NCI-H187 treated with DMSO at 0.1 percent for 48 hours (cell line): ENCODE results near the gene MYH16.
"Not testable (repeated sequence)": the region's sequence is repeated elsewhere in the genome, so short reads cannot be mapped to it uniquely, and the experiment has no call there.

ENCODE experiments used
- DNase-seq: peaks from one replicate; lab custom pipeline; 2025; lab: John Stamatoyannopoulos, UW

Gene MYH16

DNA sequence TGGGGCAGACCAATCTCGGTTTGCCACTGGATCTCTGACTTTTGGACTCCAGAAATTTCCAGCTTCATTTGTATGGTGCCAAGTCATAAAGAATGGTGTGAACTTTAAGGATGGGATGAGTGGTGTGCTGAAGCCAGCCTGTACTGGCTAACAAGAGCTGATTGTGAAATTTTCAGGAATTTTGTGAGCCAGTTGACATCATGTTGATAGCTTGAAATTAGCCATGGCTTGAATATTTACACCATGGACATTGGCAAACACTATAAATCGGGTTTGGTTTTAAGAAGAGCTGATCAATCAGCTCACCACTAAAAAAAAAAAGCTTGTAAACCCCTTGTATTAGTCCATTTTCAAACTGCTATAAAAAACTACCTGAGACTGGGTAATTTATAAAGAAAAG, 14.1 kb upstream of the MYH16 start:
- DNase-seq: no peak

DNA sequence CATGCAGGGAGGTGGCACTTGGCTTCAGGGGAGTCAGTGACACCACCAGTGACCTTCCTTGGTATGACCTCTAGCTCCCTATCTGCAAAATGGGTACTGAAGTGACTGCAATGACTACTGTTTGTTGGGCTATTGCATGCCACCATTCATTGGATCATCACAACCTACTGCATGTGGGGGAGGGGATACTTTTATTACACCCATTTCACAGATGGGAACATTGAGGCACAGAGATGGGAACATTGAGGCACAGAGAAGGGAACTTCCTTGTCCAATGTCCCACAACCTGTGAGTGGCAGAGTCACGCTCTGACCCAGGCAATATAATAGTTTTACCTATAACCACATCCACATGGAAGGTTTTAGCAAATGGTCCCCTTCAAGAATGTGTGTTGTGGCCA, 12.2 kb upstream of the MYH16 start:
- DNase-seq: no peak

DNA sequence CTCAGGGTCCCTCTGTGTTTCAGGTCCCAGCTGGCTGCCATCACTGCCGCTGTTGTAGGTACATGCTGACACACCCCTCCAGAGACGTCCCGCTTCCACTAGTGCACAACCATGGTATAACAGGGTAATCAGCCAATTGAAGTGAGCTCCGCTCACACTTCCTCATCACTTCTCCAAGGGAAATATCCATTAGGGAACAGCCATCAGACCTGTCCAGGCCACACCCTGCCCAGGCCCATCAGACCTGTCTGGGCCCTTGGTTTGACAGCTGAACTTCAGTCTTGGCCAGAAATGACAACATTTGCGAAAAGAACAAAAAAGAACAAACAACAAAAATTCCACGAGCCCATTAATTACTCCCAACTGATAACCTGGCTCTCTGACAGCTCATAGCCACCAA, 11.0 kb upstream of the MYH16 start:
- no peak for DNase-seq

DNA sequence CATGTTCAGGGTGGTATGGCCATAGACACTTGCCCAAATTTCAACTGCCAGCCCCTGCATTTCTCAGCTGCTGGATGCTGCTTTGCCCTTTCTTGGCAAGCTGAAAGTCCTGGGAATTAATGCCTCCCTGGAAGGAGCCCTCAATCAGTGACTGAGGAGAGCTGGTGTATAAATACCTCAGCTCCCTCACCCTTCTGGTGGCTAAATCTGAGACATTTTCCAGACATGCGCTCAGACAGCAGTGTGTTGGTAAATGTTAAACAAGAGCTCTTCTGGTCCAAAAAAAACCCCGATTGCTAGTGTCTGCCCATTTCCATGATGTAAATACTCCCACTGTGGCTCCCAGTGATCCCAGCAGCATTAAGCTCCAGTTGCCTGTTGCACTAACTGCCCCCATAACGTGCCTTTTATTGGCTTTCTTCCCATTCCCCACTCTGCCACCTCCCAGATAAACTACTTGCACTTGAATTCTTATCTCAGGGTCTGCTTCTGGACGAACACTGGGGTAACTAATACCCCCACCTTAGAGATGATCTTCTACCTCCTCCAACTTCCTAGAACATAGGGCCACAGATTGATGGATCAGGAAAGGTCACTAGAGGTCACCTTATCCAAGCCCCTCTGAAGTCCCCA, 6.7 kb upstream of the MYH16 start:
- no peak for DNase-seq

DNA sequence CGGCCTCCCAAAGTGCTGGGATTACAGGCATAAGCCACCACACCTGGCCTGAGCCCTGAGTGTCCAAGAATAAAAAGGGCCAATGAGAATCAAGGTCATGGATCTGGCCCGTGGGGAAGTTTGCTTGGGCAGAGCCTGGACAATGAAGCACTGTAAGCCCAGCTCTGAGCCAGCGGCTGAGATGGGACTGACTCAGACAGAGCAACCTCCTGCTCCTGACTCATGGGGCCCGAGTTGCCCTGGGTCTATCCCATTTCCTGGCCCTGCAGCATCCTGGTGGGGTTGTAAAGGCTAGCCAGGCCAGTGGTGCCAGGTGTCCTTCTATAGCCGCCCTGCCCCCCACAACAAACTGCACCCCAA, 5.2 kb upstream of the MYH16 start:
- DNase-seq: no peak

DNA sequence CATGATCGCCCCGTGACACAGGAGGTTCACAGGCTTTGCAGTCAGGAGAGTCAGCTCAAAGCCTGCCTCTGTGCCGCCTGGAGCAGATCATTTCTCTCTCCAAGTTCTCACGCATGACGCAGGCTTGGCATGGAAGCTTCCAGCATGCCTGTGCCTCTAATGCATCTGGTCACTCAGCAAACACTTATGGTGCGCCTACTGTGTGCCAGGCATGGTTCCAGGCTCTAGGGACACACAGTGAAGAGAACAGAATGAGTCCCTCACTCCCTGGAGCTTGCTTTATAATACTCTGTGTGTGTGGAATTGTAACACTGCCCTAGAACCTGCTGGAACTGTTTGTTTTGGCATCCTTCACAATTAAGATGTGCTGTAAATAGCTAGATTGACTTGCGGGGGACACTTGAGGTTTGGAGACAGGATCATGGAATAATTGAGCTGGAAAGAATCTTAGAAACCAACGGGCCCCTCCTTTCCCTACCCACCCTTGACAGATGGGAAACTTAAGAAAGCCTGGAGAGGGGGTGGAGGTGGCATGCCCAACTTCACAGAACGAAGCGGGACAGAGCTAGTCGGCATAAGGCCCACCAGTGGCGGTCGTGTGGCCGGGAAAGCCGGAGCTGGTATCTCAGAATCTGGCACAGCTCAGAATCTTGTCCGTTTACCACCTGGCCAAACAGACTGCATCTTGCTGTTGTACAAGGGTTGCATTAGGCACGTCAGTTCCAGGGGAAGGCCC, 4.6 kb upstream of the MYH16 start:
- DNase-seq: no peak

DNA sequence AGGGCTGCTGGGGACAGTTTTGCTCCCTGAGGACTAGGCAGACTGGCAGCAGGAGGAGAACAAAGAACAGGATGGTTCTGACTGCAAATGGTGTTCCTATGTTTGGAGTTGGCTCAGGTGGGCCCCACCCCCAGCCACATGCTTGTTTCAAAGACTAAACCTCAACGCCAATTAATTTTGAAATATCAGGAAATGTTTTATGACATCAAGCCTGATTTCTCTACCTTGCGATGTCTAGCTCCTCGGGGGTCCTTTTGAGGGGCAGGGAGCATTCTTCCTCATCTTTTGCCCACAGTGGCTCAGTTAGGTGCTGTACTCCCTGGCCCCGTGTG, 4.1 kb upstream of the MYH16 start:
- DNase-seq: no peak

DNA sequence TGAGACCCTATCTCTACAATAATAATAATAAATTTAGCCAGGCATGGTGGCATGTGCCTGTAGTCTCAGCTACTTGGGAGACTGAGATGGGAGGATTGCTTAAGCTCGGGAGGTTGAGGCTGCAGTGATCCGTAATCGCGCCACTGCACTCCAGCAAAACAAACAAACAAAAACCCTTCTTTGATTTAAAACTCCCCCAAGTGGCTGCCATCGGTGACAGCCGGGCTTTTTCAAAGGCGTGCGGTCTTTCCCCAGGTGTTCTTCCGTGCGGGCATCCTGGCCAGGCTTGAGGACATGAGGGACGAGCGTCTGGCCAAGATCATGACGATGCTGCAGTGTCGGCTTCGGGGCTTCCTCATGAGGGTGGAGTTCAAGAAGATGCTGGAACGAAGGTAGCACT, 1.9 kb upstream of the MYH16 start:
- no peak for DNase-seq

DNA sequence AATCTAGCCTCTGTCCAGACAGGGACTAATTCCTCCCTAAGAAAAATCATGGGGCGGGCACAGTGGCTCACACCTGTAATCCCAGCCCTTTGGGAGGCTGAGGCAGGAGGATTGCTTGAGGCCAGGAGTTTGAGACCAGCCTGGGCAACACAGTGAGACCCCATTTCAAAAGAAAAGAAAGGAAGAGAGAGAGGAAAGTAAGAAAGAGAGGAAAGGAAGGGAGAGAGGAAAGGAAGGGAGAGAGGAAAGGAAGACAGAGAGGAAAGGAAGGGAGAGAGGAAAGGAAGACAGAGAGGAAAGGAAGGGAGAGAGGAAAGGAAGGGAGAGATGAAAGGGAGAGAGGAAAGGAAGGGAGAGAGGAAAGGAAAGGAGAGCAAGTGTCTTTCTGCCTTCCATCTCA, 922 bp downstream of the MYH16 start:
- not testable (repeated sequence) for DNase-seq

DNA sequence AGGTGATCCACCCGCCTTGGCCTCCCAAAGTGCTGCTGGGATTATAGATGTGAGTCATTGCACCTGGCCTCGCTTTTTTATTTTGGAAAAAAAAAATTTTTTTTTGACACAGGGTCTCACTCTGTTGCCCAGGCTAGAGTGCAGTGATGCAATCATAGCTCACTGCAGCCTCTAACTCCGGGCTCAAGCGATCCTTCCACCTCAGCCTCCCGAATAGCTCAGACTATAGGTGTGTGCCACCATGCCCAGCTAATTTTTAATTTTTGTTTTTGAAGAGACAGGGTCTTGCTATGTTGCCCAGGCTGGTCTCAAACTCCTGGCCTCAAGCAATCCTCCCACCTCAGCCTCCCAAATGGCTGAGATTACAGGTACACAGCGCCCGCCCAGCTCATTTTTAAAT, 2.3 kb downstream of the MYH16 start:
- DNase-seq: not testable (repeated sequence)

DNA sequence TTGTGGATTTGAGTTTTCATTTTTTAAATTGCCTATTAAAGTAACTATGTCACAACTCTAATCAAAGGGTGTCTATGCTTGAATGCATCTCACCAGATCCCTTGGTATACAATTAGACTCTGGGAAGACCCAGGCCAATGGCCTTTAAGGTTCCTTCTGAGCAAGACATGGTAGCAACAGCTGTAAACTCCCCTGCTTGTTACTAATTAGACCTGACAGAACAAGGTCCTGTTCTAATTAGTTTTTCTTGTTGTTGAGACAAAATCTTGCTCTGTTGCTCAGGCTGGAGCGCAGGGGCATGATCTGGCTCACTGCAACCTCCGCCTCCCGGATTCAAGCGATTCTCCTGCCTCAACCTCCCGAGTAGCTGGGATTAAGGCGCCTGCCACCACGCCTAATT, 2.9 kb downstream of the MYH16 start:
- DNase-seq: no peak

DNA sequence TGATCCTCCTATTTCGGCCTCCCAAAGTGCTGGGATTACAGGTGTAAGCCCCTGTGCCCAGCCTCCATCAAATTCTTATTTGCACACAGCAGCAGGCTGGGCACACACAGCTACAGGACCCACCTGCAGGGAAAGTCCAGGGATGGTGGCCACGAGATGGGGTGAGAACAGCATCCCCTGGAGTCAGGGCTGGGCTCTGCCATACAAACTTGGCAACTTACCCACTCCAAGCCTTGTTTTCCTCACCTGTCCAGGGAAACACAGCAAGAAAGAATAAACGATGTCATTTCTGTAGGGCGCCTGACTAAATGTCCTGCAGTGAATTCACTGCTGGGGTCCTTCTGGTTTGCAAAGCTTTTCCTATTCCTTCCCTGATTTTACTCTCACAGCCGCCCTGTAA, 5.5 kb downstream of the MYH16 start:
- no peak for DNase-seq

DNA sequence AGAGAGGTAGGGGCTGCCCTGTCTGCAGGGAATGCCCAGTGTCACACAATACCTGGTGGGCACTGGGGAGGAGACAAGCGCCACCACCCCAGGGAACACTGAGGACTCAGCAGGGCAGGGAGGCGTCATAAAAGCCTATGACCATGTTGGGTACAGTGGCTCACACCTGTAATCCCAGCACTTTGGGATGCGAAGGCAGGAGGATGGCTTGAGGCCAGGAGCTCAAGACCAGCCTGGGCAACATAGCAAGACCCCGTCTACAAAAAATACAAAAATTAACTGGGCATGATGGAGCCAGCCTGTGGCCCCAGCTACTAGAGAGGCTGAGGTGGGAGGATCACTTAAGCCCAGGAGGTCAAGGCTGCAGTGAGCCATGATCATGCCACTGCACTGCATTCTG, 11.5 kb downstream of the MYH16 start:
- DNase-seq: not testable (repeated sequence)

DNA sequence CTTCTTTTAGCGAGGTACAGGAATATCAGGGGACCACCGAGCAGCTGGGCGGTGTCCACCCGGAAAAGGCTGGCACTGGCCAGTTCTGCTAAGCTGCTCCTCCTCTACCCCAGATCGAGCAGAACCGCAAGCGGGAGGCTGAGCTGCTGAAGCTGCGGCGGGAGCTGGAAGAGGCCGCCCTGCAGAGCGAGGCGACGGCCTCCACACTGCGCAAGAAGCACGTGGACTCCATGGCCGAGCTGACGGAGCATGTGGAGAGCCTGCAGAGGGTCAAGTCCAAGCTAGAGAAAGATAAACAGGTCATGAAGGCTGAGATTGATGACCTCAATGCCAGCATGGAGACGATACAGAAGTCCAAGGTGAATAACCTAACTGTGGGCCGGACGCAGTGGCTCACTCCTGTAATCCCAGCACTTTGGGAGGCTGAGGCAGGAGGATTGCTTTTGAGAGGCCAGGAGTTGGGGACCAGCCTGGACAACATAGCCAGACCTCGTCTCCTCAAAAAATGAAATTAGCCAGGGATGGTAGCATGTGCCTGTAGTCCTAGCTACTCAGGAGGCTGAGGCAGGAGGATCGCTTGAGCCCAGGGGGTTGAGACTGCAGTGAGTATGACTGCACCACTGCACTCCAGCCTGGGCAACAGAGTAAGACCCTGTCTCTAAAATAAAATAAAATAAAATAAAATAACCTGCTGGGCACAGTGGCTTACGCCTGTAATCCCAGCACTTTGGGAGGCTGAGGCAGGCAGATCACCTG, 15.3 kb downstream of the MYH16 start:
- DNase-seq: no peak

DNA sequence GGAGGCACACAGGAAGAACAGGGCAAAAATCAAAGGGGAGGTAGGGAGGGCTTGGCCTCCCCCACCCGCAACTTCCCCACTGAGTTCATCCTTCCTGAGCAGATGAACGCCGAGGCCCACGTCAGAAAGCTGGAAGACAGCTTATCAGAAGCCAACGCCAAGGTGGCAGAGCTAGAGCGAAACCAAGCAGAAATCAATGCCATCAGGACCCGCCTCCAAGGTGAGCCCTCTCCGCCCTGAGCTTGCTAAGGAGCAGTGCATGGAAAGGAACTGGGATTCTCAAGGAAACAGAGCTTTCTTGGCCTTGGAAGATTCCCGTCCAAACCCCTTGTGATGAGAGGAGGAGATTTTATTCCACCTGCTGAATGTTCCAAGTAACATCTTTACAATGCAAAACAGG, 16.5 kb downstream of the MYH16 start:
- no peak for DNase-seq

DNA sequence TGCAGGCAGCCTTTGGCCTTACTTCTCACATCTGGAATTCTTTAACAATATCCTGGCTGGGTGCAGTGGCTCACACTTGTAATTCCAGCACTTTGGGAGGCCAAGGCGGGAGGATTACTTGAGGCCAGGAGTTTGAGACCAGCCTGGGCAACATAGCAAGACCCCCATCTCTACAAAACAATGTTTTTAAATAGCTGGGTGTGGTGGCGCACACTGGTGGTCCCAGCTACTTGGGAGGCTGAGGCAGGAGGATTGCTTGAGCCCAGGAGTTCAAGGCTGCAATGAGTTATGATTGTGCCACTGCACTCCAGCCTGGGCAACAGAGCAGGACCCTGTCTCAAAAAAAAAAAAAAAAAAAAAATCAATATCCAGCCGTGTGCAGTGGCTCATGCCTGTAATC, 17.5 kb downstream of the MYH16 start:
- DNase-seq: not testable (repeated sequence)

DNA sequence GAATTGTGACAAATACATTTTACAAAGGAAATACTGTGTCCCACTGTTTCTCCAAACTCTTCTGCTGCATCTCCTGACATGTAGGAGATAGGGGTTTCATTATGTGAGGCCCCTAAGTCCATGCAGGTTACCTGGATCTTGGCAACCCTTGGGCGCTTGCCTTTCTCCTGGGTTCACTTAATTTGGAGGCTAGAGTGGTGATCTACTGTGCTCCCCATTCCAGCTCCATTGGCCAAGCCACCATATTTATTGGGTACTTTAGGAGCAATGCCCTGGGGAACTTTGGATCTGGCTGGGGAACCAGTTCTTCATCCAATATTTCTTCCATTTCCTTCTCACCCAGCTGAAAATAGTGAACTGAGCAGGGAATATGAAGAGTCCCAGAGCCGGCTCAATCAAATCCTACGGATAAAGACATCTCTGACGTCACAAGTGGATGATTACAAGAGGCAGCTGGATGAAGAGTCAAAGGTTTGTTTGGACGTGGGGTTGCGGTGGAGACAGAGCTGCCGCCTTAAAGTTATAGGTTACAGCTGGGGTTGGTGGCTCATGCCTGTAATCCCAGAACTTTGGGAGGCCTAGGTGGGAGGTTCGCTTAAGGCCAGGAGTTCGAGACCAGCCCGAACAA, 18.5 kb downstream of the MYH16 start:
- DNase-seq: no peak

DNA sequence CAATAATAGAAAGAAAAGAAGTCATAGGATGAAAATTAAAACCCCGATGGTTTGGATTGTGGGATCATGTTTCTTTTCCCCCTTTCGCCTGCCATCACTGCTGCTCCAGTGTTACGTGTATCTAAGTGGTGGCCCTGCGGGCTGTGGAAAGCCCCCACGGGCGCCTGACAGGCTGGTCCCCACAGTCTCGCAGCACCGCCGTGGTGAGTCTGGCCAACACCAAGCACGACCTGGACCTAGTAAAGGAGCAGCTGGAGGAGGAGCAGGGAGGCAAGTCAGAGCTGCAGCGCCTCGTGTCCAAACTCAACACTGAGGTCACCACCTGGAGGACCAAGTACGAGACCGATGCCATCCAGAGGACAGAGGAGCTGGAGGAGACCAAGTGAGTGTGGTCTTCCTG, 19.5 kb downstream of the MYH16 start:
- no peak for DNase-seq

DNA sequence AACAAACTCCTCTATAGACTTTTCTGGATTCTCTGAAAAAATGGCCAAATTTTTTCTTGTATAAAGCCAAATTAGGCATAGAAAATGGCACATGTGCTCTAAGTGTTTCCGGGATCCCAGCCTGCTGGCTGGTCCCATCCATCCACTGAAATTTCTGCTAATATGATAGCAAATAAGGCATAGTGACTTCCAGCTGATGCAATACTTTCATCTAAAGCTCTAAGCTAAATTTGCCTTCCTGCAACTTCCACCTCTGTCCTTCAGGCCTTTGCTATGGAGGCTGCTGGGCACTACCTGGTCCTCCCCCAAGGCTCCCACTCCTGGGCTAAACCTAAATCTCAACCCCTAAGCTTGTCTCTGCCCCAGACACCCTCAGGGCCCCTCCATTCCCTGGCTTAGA, 20.5 kb downstream of the MYH16 start:
- no peak for DNase-seq

DNA sequence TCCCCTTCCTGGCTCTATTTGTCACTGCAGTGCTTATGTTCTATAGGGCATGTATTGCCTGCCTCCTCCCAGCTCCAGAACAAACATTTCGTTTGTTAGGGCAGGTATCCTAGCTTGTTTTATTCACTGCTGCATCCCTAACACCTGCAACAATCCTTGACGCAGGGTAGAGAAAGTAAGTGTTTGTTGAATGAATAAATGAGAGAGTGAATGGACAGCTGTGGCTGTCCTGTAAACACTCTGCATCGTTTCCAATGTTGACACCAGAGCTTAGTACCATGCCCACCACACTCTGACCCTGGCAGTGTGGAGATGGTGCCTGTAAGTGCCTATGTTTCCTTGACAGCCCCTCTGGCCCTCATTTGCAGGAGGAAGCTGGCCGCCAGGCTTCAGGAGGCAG, 21.0 kb downstream of the MYH16 start:
- DNase-seq: no peak

DNA sequence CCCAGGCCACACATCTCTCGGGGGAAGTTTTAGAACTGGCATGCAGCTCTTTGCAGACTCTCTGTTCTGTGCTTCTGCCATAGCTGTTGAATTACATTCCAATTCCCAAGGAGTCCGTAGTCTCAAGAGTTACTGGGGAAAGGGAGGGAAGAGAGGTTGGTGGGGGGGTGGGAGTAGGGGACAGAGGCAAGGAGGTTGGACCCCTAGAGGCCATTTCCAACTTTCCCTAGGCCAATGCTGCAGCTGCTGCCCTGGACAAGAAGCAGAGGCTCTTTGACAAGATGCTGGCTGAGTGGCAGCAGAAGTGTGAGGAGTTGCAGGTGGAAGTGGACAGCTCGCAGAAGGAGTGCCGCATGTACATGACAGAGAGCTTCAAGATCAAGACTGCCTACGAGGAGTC, 23.8 kb downstream of the MYH16 start:
- DNase-seq: no peak

DNA sequence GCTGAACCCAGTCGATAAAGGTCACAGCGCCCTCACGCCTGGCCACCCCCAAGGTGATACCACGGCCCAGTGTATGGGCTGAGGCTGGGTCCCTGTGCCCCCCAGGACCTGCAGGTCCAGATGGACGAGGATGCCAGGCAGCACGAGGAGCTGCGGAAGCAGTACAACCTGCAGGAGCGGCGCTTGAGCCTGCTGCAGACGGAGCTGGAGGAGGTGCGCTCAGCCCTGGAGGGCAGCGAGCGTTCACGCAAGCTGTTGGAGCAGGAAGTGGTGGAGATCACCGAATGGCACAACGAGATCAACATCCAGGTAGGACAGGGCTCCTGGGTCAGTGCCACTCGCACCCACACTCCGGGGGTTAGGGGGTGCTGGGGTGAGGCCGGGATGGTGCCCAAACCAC, 28.9 kb downstream of the MYH16 start:
- no peak for DNase-seq
